HL-60/S4 treated with retinoic acid at 250 ng/mL for 4 days and 3 days (cell line): Measurements from ENCODE around the gene C1orf21.

ENCODE experiments used
- in situ Hi-C: fragments of 300-500 bp; cut with MboI; formaldehyde crosslinking; loops from 2 replicates; pipeline ENCODE4 v1.7.0; 2022; ENCODE audit warnings: low sequenced_read_pairs

The C1orf21 gene

DNA sequence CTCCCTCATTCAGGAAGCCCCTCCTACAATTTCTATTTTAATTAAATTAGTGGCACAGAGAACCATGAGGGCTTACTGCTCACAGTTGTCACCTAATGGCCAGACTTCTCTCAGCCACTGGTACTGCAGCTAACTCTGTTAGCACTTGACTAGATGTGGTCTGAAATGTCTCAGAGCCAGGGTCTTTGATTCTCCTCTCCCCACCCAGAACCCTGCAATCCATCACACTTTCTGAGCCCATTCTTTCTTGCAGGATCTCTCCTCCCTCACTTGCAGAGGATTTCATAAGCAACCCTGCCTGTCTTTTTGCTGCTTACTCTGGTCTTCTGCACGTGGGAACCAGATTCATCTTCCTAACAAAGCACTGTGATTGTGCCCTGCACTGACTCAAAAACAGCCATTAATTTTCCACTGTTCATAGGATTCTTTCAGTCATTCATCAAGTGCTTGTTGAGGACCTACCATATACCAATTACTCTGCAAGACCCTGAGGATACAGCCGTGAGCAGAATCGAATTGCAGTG is 259.4 kb downstream of the C1orf21 start:
- in situ Hi-C loops: no loop called here

DNA sequence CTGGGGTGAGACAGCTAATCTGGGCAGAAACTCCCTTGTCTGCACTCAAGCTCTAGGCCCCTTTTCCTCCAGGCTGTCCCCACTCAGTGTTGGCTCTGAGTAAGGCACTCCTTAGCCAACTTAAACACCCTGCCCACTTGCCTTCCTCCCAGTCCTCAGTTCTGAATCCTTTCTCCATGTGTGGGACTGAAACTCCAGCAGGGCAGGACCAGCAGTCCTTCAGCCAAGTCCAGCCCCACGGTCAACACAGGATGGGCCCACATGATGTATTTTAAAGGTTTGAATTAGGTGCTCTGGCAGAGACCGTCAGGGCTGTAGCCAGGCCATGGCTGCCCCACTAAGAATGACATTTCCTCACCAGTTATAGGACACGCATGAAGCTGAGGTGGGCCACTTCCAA is 260.0 kb downstream of the C1orf21 start:
- in situ Hi-C loops: no loop called here

DNA sequence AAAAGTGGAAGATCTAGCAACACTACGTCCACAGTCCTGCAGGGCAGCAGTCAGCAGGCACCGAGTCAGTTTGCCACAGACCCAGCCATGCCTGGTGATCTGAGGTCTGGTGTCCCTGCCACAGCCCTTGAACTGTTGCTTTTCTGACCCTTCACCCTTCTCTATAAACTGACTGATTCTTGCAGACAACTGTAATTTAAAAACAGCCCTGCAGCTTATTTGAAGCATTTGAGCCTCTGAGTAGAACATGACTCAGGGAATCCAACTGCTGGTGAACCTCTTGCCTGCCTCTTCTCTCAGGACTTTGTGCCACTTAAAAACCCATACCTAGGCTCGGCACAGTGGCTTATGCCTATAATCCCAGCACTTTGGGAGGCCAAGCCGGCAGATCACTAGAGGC is 260.6 kb downstream of the C1orf21 start:
- in situ Hi-C loops: no loop called here

DNA sequence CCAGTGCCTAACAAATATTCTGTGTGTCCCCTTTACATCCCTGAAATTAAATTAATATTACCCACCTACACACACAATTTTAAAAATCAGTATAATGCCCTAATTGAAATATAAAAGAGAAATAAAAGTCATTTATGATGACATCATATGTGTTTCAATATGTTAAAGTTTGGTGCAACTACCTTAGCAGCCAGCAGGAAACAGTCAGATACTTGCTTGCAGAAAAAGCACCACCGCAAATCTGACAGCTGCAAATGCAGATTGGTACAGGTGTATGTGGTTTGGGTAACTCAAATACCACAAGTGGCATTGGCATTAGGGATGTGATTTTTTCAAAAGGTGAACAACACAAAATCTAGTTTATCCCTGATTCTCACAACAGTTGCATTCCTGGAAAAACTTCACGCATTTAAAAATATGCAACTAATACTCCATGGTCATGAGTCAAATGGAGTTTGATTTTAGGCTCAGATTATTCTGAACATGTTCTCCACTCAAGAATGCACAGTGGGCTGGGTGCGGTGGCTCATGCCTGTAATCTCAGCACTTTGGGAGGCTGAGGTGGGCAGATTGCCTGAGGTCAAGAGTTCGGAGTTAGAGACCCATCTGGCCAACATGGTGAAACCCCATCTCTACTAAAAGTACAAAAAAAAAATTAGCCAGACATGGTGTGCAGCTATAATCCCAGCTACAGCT is 261.5 kb downstream of the C1orf21 start:
- in situ Hi-C loops: no loop called here

DNA sequence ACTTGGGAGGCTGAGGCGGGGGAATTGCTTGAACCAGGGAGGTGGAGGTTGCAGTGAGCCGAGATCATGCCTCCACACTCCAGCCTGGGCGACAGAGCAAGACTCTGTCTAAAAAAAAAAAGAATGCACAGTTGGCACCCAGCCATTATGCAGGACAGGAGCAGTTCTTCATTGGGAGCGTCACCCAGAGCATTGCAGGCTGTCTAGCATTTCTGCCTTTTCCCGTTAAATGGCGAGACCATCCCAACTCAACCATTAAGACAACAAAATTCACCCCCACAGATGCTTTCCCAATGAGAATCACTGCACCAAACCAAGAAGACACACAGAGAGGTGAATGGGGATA is 262.0 kb downstream of the C1orf21 start:
- in situ Hi-C loops: no loop called here

DNA sequence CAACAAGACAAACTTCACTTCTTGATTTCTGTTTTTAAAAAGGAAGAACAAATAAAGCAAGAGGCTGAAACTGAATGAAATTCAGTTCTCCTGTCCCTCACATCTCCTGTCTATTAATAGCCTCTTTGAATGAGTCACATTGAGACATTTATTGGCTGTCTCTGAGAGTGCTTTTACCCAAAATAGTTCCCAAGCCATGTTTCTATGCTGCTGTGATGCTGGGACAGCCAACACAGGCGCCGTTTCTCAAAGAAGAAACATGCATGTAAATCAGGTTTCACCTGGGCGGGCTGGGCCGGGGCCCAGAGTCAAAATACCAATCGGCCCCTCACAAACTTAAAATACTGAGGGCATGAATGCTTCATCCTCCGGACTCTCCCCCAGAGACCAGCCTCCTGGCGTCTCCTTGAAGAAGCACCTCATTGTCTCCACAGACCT is 262.6 kb downstream of the C1orf21 start:
- in situ Hi-C loops: no loop called here

DNA sequence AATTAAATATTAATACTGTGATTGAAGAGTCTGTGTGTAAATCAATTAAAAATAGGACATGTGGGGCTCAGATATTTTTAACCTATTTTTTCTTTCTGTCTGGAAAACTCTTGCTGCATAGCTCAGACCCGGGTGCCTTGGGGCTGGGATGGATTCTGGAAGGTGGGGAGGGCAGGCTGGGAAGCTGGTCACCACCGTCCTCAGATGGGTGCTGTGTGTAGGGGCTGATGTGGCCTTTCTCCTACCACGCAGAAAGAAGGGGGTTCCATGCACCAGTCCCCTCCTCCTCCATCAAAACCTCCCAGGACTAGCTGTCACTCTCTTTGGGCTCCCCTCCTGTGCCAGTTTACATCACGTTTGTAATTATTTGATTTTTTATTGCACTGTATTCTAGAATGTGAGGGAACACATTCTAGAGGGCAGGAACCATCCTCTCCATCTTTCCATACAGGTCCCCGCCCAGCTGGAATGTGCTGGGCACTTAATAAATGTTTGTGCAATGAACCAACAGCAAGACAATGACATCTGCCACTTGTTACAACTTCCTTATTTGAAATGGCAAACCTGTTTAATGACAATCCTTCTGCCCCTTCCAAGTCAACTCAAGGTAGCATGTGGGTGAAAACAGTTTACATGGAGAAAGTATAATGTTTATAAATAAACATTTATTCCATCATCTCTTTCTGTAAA is 263.5 kb downstream of the C1orf21 start:
- in situ Hi-C loops: no loop called here

DNA sequence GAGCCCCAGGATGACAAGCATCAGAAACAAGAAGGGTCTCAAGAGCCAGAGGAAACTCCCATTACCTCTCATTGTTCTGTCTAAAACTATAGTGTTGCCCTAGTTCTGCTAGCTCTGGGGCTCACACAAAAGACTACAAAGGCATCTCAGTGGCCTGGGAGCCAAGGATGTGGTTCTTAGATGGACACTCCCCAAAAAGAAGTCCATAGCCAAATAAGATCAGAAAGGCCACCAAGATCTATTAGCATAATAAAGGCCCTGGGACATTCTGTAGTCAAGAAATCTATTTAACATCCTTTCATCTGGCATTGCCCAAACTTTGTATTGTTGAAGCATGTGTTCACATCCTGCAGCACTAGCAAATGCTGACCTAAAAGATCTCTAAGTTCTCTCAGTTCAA is 268.4 kb downstream of the C1orf21 start:
- in situ Hi-C loops: no loop called here

DNA sequence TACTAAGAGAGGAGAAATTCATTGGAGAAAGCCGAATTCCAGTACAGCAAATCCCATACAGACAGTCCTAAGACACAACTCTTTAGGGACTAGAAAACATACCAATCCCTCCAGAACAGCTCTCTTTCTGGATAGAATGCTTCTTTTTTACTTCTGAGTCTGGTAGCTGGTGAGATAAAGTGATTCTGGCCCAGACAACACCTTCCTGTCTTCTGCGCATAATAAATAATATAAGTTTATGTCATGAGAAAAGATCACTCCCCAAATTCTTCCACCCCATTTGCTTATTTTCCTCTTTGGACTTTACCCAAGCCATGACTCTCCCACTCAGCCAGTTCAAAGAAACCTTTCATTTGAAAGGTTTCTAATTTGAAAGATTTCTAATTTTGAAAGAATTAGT is 269.4 kb downstream of the C1orf21 start:
- in situ Hi-C loops: no loop called here

DNA sequence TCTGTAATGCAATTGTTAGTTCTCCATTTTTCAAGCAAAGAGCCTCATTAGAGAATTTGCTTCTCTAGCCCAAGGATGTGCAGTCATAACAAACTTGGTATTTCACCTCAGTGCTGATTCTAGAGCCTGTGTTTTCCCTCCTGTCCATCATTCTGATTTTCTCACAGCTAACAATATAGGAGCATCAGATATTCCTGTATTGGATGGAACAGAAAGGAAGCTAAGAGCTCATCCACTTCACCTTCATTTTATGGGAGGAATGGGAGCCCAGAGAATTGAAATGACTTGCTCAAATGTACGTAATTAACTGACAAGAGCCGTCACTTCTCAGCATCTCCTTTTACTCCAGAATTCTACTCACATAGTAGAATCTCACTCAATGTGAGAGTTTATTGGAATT is 271.2 kb downstream of the C1orf21 start:
- in situ Hi-C loops: no loop called here

DNA sequence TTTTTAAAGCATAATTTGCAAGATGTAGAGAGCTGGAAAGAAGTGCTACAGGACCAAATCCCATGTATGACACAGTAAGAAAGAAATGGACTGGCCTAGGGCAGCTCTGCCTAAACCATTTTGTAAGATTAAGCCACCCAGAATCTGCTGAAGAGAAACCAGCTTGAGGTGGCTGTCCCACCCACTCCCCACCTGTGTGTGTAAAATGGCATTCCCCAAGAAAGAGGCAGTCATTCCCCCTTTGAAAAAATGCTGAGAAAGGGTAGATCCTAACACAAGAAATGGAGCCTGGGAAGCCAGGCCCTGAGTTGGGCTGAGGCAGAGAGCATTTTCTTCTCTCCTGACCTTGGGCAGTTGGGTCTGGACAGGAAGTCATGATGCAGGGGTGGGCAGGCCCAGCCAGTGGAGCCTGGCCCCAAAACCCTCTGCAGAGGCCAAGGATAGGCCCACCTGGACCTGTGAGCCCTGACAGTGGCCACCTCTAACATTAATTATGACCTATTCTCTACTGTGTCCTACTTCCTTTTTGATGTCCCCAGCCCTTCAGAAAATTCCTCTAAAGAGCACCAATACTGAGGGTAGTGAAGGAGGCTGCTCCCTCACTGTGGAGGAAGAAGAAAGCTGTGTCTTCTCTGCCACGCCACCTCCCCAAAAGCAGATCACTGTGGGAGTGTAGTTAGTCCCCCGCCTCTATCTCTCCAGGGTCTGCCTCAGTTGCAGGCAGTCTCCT is 273.8 kb downstream of the C1orf21 start:
- in situ Hi-C loops: loop anchor here (10.0 kb wide), 1 partner anchor 576 kb away; no protein-coding TSS in a partner anchor

DNA sequence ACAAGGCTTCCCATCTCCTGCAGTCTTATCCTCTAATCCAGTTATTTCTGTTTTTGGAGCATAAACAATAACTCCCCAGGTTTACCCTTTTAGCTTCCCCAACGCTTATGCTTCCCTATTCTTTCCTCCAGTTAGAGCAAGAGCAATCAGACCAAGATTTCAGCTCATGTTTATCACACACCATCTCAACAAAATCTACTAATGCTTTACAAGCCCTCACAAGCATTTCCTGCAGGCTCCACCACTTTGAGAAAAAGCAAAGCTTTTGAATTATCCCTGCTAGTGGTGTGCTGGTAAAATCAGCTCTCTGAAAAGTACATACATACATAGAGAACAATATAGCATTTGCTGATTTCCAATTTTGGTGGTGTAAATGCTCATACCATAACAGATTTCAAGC is 275.0 kb downstream of the C1orf21 start:
- in situ Hi-C loops: loop anchor here (10.0 kb wide), 1 partner anchor 577 kb away; no protein-coding TSS in a partner anchor

DNA sequence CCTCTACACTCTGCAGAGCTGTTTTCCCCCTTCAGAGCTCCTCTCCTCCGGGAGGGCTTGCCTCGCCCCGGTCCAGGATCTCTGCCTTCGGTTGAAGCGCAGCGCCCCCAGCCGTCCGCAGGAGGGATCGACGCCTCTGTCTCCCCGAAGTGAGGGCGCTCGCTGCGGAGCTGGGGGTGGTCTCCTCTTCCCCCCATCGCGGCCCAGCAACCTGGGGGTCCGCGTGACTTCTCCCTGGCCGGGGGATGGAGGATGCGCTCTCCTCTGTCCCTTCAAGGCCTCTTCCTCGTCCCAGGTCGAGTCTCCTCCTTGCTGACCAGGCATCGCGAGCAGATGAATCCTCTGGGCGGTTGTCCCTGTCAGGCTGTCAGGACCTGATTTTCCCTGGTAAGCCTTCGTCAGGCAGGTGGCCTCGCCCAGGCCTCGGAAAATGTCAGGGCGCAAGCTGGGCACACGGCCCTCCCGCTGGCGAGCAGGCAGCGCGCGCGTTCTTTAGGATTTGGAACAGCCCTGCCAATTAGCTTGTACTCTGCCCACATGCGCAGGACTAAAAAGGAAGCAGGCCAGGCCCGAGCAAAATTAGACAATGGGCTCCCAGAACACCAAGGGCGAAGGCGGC is 277.3 kb downstream of the C1orf21 start:
- in situ Hi-C loops: loop anchor here (10.0 kb wide), 1 partner anchor 579 kb away; no protein-coding TSS in a partner anchor

DNA sequence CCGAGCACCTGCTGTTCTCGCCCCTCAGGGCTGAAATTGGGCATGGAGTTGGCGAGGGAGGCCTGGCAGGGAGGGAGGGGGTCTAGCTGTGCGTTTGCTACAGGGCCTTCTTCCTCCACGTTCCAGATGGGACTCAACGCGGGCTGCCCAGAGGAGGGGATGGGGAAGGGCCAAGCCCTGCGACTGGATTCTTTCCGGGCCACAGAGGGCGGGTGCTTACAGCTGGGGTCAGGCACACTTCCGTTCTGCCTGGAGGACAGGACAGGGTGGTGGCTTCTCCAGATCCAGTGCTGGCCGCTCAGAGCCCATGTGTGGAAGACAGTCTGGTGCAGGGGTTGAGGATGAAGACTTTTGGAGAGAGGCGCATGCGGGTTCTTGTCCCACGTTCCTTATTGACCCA is 277.8 kb downstream of the C1orf21 start:
- in situ Hi-C loops: loop anchor here (10.0 kb wide), 1 partner anchor 580 kb away; no protein-coding TSS in a partner anchor

DNA sequence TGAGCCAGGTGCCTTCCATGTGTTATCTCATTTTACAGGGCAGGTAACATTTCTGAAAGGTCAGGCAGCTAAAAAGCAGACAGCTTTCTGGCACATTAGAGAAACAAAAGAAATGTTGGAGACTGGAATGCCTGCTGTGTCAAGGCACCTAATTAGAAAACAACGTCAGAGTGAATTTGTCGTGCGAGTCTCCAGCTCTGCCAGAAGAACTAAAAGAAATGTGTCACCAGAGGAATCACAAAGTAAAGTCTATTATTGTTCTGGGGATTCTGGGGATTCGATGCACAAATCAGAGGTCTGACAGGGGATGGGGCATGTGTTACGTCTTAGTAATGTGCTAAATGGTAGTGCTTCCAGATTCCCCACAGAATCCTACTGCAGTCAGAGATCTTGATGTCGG is 278.5 kb downstream of the C1orf21 start:
- in situ Hi-C loops: loop anchor here (10.0 kb wide), 1 partner anchor 581 kb away; no protein-coding TSS in a partner anchor

DNA sequence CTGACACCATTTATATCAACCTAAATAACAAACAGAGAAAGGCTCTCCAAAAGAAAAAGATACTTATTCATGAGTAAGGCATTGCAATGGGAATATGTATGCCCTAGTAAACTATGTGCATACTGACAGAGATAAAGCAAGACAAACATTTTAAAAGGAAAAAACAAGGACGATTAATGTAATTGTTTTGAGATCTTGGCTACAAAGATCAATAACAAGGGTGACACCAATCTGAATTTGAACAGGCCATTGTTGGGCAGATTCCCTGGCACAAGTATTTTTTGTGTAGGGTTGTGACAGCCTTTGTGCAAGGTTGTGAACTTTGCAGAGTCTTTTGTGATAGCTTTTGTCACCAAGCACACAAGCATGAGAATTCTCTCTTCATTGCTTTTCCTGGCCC is 282.6 kb downstream of the C1orf21 start:
- in situ Hi-C loops: loop anchor here (10.0 kb wide), 1 partner anchor 585 kb away; no protein-coding TSS in a partner anchor

DNA sequence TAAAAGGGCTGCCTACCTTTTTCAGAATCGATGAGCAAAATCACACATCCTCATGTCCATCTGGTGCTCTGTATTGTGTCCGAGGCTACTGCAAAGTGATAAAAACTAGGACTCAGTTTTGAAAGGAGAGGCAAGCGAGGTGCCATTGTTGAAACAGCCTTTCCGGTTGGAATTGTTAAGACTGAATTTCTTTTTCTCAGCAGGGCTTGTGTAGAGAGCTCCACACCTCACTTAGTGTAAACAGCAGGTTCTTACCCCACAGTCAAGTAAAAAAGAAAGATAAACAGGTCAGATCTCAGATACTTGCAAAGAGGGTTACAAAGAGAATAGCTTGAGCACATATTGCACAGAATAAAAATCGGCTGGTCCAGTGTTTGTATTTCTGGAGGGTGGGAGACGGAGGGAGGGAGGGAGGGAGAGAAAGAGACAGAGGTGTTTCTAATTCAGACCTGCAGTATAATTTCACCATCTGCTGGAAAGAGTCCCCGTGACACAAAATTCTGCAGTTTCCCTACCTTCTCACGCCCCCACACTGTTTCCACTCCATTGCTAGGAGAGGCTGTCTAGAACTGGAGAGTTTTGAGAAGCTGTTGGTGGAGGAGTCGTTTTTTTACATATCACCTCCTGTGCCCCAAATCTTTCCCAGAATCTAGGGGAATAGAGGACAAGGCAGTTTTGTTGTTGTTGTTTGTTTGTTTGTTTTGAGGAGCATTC is 285.3 kb downstream of the C1orf21 start:
- in situ Hi-C loops: no loop called here

DNA sequence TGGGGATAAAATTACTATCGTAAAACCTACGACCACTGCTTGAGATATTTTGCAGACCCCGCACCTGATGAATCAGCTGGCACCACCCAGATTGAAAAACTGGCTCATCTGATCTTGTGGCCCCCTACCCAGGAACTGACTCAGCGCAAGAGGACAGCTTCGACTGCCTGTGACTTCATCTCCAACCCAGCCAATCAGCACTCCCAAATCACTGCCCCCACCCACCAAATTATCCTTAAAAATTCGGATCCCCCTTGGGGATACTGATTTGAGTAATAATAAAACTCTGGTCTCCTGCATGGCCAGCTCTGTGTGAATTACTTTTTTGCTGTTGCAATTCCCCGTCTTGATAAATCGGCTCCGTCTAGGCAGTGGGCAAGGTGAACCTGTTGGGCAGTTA is 286.5 kb downstream of the C1orf21 start:
- in situ Hi-C loops: no loop called here

DNA sequence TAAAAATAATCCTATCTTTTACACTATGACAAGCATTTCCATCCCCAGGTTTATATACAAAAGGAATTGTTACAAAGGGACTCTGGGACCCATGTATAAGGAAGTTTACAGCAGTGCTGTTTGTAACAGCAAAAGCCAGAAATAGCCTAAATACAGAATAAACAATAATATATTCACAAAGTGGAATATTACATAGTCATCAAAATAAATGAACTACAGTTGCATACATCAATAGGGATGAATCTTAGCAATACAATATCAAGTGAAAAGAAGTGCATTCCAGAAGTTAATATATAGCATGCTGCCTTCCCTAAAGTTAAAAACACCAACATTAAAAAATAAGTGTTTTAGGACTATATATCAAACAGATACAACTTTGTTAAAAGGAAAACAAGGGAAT is 290.5 kb downstream of the C1orf21 start:
- in situ Hi-C loops: no loop called here
